Subcutaneous adipose tissue (tissue), 4 donors: Measurements from ENCODE around the gene KCNIP4. TPM values are rescaled to one million over a fixed set of nuclear protein-coding genes. Genes with fewer than 3 reads are reported as not detected.

ENCODE experiments used
- CTCF ChIP-seq: fragments of 450-650 bp; IDR thresholded peaks from one replicate; pipeline ENCODE4 v1.5.1; 2016; ENCODE audit warnings: low read depth, mild to moderate bottlenecking, control low read depth, antibody characterized with exemption, moderate library complexity
- total RNA-seq, 4 donors: library from RNA; depleted of rRNA; stranded (reverse); fragments of >200 nt; gene quantifications; one replicate each; pipeline ENCODE4 v1.1.0, GENCODE V29; 2016

KCNIP4 gene
- total RNA-seq, 4 donors from 2014 or later: 0.34 TPM; not detected in 3

- no peak for TF ChIP-seq CTCF
Measured at GRCh38 chr4:21211846-21212245, 736.7 kb downstream of the KCNIP4 start.

DNA sequence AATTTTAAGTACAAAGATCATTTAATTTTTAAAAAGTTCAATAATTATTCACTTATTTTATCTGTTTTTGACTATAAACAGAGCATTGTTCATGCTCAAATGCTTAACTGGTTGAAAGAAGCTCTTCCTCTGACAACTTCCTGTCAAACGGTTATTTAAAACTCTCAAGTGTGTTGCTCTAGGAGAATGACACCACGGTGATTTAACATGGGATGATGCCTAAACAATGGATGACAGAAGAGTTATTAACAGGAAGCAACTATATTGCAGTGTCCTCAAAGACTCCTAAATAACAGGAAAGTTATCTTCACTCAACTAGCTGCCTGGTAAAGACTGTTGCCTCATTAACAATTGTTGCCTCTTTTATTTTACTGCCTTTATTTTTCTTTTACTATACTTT is 738.7 kb downstream of the KCNIP4 start:
- no peak for TF ChIP-seq CTCF

- TF ChIP-seq CTCF: no peak
Measured at GRCh38 chr4:21205821-21206531, 742.6 kb downstream of the KCNIP4 start.

DNA sequence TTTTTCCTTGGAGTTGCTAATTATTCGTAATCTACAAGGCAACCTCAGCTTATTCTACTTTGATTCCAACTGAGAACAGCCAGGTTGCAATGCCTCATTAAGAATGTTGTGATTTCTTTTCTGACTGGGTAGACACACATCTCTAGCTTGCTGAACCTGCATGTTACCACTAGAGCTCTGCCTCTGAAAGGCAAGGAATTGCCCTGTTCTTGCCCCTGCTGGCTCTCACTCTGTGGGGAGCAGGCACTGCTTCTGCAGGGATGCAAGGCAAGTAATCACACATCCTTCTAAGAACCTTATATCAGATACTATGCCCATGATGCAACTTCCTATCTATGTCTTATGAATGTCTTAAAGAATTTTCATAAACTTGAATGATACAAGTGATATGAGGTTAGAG is 745.2 kb downstream of the KCNIP4 start:
- TF ChIP-seq CTCF: no peak

DNA sequence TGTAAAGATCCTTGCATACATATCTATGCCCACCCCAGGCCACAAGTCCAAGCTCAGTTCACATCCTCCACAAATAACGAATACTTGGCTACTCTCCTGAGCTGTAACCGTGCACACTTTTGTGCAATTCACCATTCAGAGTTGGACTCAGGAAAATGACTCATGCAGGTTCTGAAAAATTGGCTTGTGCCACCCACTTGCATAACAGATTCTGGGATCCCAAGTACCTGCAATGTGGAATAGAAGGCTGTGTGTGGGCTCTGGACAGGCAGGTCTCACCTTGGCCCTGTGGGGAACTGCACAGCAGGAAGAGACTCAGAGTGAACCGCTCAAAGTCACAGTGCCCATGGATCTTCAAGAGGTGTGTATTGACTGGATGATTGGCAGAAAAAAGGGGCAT is 745.6 kb downstream of the KCNIP4 start:
- no peak for TF ChIP-seq CTCF

DNA sequence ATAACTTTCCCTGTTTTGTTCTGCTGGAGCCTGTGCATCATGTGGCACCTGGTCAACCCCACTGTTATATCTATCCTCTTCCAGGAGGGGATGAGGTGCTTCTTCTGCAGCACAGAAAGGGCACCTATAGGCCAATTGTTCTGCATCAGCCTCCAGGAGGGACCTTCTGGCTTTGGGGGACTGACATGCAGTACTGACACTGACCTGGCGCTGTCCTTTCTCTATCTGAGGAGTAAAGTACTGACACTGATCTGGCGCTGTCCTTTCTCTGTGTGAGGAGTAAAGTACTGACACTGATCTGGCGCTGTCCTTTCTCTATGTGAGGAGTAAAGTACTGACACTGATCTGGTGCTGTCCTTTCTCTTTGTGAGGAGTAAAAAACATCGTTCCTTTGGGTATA is 749.9 kb downstream of the KCNIP4 start:
- TF ChIP-seq CTCF: no peak

DNA sequence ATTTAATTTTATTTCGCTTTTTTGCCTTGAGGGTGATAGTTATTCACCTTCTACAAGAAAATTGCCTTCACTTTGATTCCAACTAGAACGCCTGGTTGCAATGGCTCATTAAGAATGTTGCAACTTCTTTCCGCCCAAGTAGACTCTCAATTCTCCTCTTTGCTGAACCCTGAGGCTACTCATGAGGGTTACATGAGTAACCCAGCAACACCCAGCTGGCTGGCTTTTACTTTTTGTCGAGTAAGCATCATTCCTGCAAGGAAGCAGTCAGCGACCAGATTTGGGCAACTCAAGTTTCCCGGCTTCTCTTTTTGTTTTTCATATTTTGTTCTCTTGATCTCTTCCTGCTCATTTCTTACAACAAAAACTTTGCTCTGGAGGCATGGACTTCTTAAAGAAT is 752.9 kb downstream of the KCNIP4 start:
- TF ChIP-seq CTCF: no peak
